B cell (primary cell): ENCODE results near the gene BMP5. TPM values are rescaled to one million over a fixed set of nuclear protein-coding genes. Genes with fewer than 3 reads are reported as not detected.

Experiments used
- ATAC-seq: fragments of 200-7000 bp; cut with Tn5 transposase; one replicate; pipeline ENCODE4 v1.10.0; 2021; ENCODE audit warnings: low read depth, mild to moderate bottlenecking, moderate number of reproducible peaks, moderate library complexity
- CTCF ChIA-PET: fragments of 350-600 bp; sonication (Branson Sonifier 250); formaldehyde crosslinking; loops from one replicate; lab custom pipeline; 2021; ENCODE audit warnings: antibody characterized with exemption, inconsistent platforms; lab: Charles Lee
- POLR2A ChIA-PET: fragments of 350-600 bp; sonication (Branson Sonifier 250); formaldehyde crosslinking; loops from one replicate; lab custom pipeline; 2021; ENCODE audit warnings: antibody characterized with exemption; lab: Charles Lee
- DNase-seq: peaks from one replicate; pipeline ENCODE4 v3.0.0; 2013
- H2AFZ ChIP-seq: 2 replicates; pipeline ENCODE4 v1.6.1; 2012; ENCODE audit warnings: mild to moderate bottlenecking, low read depth, low read length; ENCODE audit not compliant: insufficient read depth, poor library complexity, severe bottlenecking
- H3K27ac ChIP-seq, 2 donors: 1 replicate in 1 of 2; 2 replicates in 1 of 2; pipeline ENCODE4 v1.5.1; 2012 to 2013; ENCODE audit warnings: low read length in 2 of 2, mild to moderate bottlenecking in 2 of 2, moderate library complexity in 1 of 2
- H3K27me3 ChIP-seq, 4 experiments: fragments of 200-600 bp in 1 of 4; sonication (generic) in 1 of 4; replicated peaks in 1 of 4; 1 replicate in 2 of 4; 2 replicates in 2 of 4; pipeline versions ENCODE4 v1.6.1 to v1.7.0; 2013 to 2016; ENCODE audit warnings: low read length in 3 of 4, mild to moderate bottlenecking in 2 of 4, mixed read lengths in 1 of 4, moderate library complexity in 1 of 4; ENCODE audit not compliant: insufficient read depth in 4 of 4, control insufficient read depth in 3 of 4; ENCODE audit errors: control extremely low read depth in 1 of 4
- H3K36me3 ChIP-seq, 2 experiments: replicated peaks in 1 of 2; 1 replicate in 1 of 2; 2 replicates in 1 of 2; pipeline versions ENCODE4 v1.6.1 to v1.7.1; 2013; ENCODE audit warnings: low read length in 1 of 2; ENCODE audit not compliant: insufficient read depth in 2 of 2, control insufficient read depth in 1 of 2; ENCODE audit errors: control extremely low read depth in 1 of 2, extremely low read depth in 1 of 2
- H3K4me1 ChIP-seq, 2 donors: fragments of 200-600 bp in 1 of 2; sonication (generic) in 1 of 2; 1 replicate in 1 of 2; 2 replicates in 1 of 2; pipeline versions ENCODE4 v1.5.1 to v1.6.1; 2013 to 2017; ENCODE audit warnings: low read length in 2 of 2; ENCODE audit not compliant: control insufficient read depth in 2 of 2, insufficient read depth in 2 of 2
- H3K4me2 ChIP-seq: replicated peaks from 2 replicates; pipeline ENCODE3; 2012; ENCODE audit warnings: mild to moderate bottlenecking, low read depth, low read length; ENCODE audit not compliant: poor library complexity, severe bottlenecking
- H3K4me3 ChIP-seq, 5 experiments: fragments of 200-600 bp in 1 of 5; sonication (generic) in 1 of 5; 1 replicate in 3 of 5; 2 replicates in 2 of 5; pipeline versions ENCODE4 v1.5.1 to v1.7.0; 2011 to 2016; ENCODE audit warnings: low read length in 4 of 5, mild to moderate bottlenecking in 4 of 5, low read depth in 2 of 5, control low read depth in 1 of 5, moderate library complexity in 1 of 5; ENCODE audit not compliant: insufficient read depth in 1 of 5; ENCODE audit errors: control extremely low read depth in 1 of 5, extremely low read depth in 1 of 5
- H3K79me2 ChIP-seq: fragments of 200-600 bp; sonication (generic); one replicate; pipeline ENCODE4 v1.6.0; 2016; ENCODE audit warnings: low read length; ENCODE audit not compliant: control insufficient read depth, insufficient read depth
- H3K9ac ChIP-seq: fragments of 200-600 bp; sonication (generic); 2 replicates; pipeline ENCODE4 v1.6.1; 2017; ENCODE audit warnings: mild to moderate bottlenecking, low read length, moderate library complexity
- H3K9me3 ChIP-seq, 3 donors: one replicate each; pipeline versions ENCODE4 v1.6.1 to v1.7.1; 2013; ENCODE audit warnings: low read length in 2 of 3; ENCODE audit not compliant: control insufficient read depth in 2 of 3, insufficient read depth in 1 of 3; ENCODE audit errors: control extremely low read depth in 1 of 3
- H4K20me1 ChIP-seq: 2 replicates; pipeline ENCODE4 v1.6.0; 2012; ENCODE audit warnings: mild to moderate bottlenecking, low read length; ENCODE audit not compliant: insufficient read depth, control insufficient read depth, poor library complexity, severe bottlenecking
- H3K27ac Mint-ChIP-seq: one replicate; pipeline ENCODE4 v1.8.0; 2021; ENCODE audit warnings: mixed read lengths
- H3K27me3 Mint-ChIP-seq: one replicate; pipeline ENCODE4 v1.8.0; 2021; ENCODE audit warnings: mixed read lengths
- H3K4me1 Mint-ChIP-seq: one replicate; pipeline ENCODE4 v1.8.0; 2021; ENCODE audit warnings: mixed read lengths
- H3K4me3 Mint-ChIP-seq: one replicate; pipeline ENCODE4 v1.8.0; 2021; ENCODE audit warnings: mixed read lengths
- H3K9me3 Mint-ChIP-seq: one replicate; pipeline ENCODE4 v1.8.0; 2022; ENCODE audit warnings: mixed read lengths; ENCODE audit not compliant: insufficient read depth
- EZH2 ChIP-seq: IDR thresholded peaks from 2 replicates; pipeline ENCODE4 v1.6.1; 2012; ENCODE audit warnings: borderline replicate concordance, low read depth, mild to moderate bottlenecking, moderate library complexity, low read length; ENCODE audit not compliant: insufficient read depth, poor library complexity, severe bottlenecking
- whole genome bisulfite sequencing: methylation state at CpG from one replicate; pipeline ENCODE4 v1.1.5; 2013; ENCODE audit warnings: missing lambda C conversion rate; ENCODE audit not compliant: insufficient coverage; 5-methylcytosine and 5-hydroxymethylcytosine counted together
- intact Hi-C: fragments of 100-400 bp; cut with micrococcal nuclease; formaldehyde crosslinking; loops from one replicate; pipeline ENCODE4 v1.10.0; 2022
- polyA plus RNA-seq: library from polyadenylated mRNA; depleted of rRNA; stranded (reverse); fragments of >200 nt; gene quantifications from 2 replicates; pipeline ENCODE4 v1.2.3, GENCODE V29; 2012
- total RNA-seq, 2 donors: library from RNA; stranded (reverse); fragments of 120-200 nt in 1 of 2; gene quantifications; 1 replicate in 1 of 2; 2 replicates in 1 of 2; pipeline versions ENCODE4 v1.2.3 to v1.2.4, GENCODE V29; 2013 to 2022
- TF ChIP-seq, protein P1 (sequence below): fragments of 200-600 bp; IDR thresholded peaks from one replicate; pipeline ENCODE4 v1.8.0; 2022; ENCODE audit warnings: antibody characterized with exemption, mild to moderate bottlenecking

Gene BMP5
- total and polyA plus RNA-seq, 2 donors (not counting 1 experiment from before 2014, with no cell fraction given) = not detected

- no peaks in the 10 kb centered on the region for H3K27me3 Mint-ChIP-seq
- intact Hi-C loops = no loop called here
- CTCF ChIA-PET = no interaction called here
- no peaks in the 10 kb centered on the region for H4K20me1 ChIP-seq
- H3K9ac ChIP-seq = no peak overlapping the region
- H3K4me3 ChIP-seq = no peak overlapping the region
- H3K4me3 Mint-ChIP-seq = no peak overlapping the region
- H3K4me1 ChIP-seq = no peaks in the 10 kb centered on the region
- WGBS = no CpG with 5 or more reads among the region's 4 CpGs
- TF ChIP-seq, protein P1, sequence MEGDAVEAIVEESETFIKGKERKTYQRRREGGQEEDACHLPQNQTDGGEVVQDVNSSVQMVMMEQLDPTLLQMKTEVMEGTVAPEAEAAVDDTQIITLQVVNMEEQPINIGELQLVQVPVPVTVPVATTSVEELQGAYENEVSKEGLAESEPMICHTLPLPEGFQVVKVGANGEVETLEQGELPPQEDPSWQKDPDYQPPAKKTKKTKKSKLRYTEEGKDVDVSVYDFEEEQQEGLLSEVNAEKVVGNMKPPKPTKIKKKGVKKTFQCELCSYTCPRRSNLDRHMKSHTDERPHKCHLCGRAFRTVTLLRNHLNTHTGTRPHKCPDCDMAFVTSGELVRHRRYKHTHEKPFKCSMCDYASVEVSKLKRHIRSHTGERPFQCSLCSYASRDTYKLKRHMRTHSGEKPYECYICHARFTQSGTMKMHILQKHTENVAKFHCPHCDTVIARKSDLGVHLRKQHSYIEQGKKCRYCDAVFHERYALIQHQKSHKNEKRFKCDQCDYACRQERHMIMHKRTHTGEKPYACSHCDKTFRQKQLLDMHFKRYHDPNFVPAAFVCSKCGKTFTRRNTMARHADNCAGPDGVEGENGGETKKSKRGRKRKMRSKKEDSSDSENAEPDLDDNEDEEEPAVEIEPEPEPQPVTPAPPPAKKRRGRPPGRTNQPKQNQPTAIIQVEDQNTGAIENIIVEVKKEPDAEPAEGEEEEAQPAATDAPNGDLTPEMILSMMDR = no peak
- no peak for TF ChIP-seq EZH2
- H3K27ac ChIP-seq = no peak overlapping the region
- no peak for ATAC-seq
- peaks cover 0 to 2% (median 0%) of the 10 kb centered on the region in 3 donors for H3K9me3 ChIP-seq
- no peak for DNase-seq
- POLR2A ChIA-PET = no interaction called here
- peaks cover 4% of the 10 kb centered on the region for H3K9me3 Mint-ChIP-seq
- H3K36me3 ChIP-seq = no peaks in the 10 kb centered on the region
- no peak overlapping the region for H3K27ac Mint-ChIP-seq
- no peak overlapping the region for H2AFZ ChIP-seq
- no peaks in the 10 kb centered on the region for H3K4me1 Mint-ChIP-seq
- H3K79me2 ChIP-seq = no peaks in the 10 kb centered on the region
- no peaks in the 10 kb centered on the region for H3K27me3 ChIP-seq
- no peak overlapping the region for H3K4me2 ChIP-seq
Measured at GRCh38 chr6:55802259-55802658, 73.1 kb downstream of the BMP5 start.

DNA sequence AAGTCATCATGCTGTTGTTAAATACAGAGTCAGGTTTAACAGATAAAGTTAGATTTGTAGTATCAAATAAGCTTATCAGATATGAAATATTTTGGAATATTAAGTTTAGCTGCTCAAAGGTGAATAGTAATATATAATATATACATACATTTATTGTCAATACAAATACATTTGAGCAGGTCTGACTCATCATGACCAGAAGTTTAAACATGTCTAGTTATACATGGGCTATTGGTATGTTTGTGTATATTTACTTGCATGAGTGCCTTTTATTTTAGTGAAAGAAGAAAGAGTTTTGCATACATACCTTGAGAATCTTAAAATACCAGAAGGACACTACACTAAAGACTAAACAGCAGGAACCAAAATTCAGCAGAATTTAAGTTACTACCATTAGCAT, 76.8 kb downstream of the BMP5 start:
- peaks cover 0 to 2% (median 0%) of the 10 kb centered on the region in 3 donors for H3K9me3 ChIP-seq
- no peaks in the 10 kb centered on the region for H3K27me3 Mint-ChIP-seq
- no peak overlapping the region for H3K4me2 ChIP-seq
- H3K4me3 Mint-ChIP-seq = no peak overlapping the region
- no peak overlapping the region for H3K9ac ChIP-seq
- H4K20me1 ChIP-seq = no peaks in the 10 kb centered on the region
- POLR2A ChIA-PET = no interaction called here
- no peak overlapping the region for H3K4me3 ChIP-seq
- no peaks in the 10 kb centered on the region for H3K4me1 ChIP-seq
- ATAC-seq (no peak), DNase-seq (no peak)
- no peak overlapping the region for H3K27ac ChIP-seq
- H2AFZ ChIP-seq = no peak overlapping the region
- H3K79me2 ChIP-seq = no peaks in the 10 kb centered on the region
- no peak overlapping the region for H3K27ac Mint-ChIP-seq
- peaks cover 4% of the 10 kb centered on the region for H3K9me3 Mint-ChIP-seq
- no peaks in the 10 kb centered on the region for H3K27me3 ChIP-seq
- CTCF ChIA-PET = no interaction called here
- H3K36me3 ChIP-seq = no peaks in the 10 kb centered on the region
- intact Hi-C loops = no loop called here
- TF ChIP-seq, protein P1 = no peak
- TF ChIP-seq EZH2 = no peak
- no peaks in the 10 kb centered on the region for H3K4me1 Mint-ChIP-seq
